ENCODE results near the gene APCDD1.

APCDD1 gene

DNA sequence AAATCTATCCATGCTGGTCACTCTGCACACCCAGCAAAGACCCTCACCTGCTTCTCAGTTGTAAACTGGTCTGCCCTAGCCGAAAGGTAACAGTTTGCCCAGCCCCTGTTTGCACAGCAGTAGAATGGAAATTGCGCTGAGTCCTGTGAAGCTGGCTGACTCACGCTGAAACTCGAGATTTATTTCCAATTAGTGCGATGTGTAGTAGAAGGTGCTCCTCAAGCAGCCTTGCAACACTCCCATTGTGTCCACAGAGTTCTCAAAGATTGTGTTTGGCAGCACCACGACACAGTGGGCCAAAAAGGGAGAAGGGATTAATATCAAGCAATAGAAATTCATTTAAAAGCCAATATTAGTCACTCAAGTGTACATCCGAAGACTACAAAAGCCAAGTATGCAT lies 21.7 kb upstream of the APCDD1 start:
- no peak for DNase-seq (ENCODE audit: low spot score)

DNA sequence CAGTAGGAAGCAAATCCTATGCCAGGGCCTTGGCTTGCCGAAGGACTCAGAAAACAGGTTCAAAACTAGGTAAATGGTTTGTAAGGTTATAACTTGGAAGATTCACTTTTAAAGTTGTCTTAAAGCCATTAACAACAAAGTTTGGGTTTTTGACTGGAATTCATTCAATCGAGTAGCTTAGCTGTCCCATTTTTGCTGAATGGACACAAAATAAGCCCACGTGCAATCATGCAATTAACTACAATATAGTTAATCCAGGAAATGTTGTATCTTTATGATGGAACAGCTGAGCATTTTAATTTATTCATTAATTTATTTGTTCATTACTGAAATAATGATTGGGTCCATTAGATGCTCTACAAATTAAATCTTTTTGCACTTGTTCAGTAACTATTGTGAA lies 18.3 kb upstream of the APCDD1 start:
- no peak for DNase-seq (ENCODE audit: low spot score)

DNA sequence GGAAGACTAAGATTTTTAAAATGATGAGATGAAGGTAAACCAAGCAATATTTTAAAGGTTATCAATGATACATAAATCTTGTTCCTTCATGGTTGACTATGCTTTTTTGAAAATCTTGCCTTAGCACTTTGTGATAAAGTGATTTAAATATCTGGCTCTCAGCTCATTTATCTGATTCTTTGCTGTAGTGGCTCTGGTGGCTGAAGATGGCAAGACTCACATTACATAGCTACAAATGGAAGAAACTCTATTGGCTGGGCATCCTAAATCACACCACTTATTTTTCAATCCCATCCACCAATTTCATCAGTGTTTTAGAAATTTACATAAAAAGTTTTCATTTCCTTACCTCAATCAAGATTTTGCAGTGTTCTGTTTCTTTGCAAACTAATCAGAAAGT lies 16.6 kb upstream of the APCDD1 start:
- no peak for DNase-seq (ENCODE audit: low spot score)

DNA sequence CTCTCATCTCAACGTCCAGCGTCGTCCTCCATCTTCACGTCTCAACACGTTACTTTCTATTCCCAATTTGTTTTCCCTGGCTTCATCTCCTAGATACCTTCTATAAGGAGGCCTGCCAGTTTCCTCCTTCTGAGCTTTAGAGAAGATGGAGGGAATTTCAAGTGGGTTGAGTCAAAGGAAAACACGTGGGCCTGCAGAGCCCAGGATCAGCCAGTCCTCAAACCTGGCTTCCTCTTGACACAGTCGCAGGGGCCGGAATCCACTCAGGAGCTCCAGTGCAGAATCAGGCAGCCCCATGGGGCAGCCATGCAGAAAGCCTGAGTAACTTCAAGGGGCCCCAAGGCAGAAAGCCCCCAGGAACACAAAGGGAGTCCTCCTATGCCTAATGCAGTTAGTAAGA lies 14.5 kb upstream of the APCDD1 start:
- no peak for DNase-seq (ENCODE audit: low spot score)

DNA sequence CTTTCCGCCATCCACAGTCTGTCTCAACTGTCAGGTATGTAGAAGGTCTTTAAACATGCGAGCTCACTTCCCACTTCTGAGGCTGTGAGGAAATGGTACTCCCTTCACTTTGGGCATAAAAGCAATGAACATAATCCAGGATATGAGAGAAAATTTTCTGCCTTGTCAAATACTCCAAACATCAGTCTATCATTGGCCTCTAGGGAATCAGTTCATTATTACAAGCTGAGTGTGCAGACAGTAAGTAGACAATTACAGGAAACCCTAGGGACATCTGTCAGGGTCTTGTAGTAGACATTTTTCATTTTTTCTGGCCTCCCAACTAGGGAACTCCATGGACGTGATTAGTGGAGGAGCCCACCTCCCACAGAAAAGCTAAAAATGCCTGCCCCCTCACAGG lies 13.6 kb upstream of the APCDD1 start:
- DNase-seq (ENCODE audit: low spot score) = no peak

DNA sequence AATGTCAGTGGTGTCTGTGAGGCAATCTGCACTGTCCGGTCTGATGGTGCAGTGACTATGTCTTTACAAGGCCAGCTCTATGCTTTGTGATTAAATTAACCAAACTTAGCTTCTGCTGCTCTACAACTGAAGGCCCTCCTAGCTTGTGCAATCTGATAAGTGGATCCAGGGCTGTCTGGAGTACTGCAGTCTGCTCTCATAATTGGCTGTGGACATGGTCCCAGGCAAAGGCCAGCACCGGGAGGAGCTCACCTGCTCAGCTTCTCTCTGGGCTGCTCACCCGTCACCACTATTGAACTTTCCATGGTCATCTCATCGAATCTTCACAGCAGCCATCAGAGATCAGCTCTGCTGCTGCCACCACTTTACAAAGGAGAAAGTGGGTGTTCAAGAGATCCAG lies 13.0 kb upstream of the APCDD1 start:
- DNase-seq (ENCODE audit: low spot score) = no peak

DNA sequence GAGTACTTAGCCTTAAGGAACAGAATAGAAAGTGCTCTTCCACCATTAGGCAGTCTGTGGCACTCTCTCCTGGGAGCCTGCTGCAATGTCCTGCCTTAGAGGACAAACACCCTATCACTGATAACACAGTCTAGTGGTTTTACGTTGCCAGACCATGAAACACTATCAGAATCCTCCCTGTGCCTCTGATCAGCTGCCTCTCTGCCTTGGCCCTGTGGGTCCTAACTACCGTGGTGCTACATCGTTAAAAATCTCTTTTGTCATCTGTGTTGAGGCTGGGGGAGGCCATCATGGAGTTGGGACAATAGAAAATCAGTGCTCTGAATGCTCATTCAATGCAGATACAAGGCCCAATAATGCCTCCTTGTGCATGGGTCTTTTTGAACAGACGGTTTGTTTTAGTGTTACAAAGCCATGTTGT lies 11.9 kb upstream of the APCDD1 start:
- no peak for DNase-seq (ENCODE audit: low spot score)

DNA sequence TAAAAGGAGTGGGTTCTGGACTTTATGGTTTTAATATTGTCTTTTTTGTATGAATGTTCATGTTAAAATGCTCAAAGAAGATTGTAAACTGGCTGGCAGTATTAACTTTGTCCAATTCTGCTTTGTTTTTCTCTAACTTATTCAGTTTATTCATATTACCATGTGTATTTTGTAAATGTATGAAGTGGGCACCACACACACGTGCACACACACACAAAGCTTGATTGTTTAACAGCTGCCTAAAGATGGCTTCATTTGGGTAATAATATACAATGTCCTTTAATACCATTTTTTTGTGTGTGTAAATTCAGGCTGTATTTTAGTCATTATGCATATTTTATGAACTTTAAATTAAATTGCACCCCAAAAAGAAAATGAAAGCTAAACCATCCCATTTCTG lies 11.4 kb upstream of the APCDD1 start:
- no peak for DNase-seq (ENCODE audit: low spot score)

DNA sequence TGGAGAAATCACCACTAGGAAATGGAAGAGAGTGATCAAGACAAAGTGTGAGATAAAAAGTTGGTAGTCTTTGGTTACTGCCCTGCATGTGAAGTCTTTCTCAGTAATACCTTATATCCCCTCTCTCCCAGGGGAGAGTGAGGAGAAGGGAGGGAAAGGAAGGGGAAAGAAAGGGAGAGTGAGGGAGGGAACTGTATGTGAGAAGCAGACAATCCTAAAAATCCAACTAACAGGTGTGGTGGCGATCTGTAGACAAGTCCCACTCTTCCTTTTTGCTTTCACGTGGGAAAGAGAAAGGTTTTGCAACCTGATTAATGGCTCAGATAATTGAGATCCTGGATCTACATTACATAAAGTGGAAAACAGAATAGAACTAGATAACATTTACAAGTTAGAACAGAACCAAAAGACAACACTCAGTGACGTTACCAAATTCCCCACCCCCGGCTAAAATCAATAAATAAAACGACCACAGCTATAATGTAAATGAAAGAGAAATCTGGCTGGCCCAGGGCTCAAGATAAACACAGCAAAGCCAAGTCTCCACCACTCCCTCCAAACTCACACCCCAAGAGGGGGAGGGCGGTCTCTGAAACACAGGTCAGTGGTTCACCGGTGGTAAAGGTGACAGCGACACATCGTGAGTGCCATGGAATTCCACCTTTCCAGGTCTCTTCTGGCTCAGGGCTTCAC lies 10.0 kb upstream of the APCDD1 start:
- no peak for DNase-seq (ENCODE audit: low spot score)

DNA sequence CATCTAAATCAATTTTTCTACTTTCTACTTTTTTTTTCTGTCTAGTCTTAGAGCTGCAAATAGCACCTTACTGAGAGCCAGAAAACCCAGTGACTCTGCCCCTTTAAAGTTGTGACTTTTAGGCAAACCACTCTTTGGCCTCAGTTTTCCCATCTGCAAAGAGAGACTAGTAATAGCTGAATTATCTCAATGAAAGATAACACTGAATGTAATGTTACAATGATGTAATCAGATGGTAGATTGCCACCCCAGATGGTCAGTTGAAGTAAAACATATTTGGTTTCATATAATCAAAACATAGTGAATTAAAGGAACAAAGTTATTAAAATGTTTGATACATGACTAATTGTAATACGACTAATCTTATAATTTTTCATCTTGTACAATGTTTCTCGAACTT lies 5.0 kb upstream of the APCDD1 start:
- DNase-seq (ENCODE audit: low spot score) = no peak

DNA sequence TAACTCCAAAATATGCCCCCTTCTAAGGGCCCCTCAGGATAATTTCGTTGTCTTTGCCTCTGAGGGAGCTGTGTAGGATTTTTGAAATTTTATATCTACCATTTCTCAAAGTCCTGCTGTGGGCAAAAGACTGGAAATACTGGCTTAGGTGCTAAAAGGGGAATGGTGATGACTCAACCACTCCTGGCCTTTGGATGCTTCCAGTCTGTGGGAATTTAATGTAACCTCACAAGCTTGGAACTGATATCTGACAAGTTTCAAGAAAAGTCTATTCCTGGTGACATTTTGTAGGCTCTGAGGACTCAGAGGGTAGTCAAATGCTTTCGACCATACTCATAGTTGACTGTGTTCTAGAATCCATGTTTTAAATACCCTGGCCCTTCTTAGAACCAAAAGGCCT lies 3.4 kb upstream of the APCDD1 start:
- DNase-seq (ENCODE audit: low spot score) = no peak

DNA sequence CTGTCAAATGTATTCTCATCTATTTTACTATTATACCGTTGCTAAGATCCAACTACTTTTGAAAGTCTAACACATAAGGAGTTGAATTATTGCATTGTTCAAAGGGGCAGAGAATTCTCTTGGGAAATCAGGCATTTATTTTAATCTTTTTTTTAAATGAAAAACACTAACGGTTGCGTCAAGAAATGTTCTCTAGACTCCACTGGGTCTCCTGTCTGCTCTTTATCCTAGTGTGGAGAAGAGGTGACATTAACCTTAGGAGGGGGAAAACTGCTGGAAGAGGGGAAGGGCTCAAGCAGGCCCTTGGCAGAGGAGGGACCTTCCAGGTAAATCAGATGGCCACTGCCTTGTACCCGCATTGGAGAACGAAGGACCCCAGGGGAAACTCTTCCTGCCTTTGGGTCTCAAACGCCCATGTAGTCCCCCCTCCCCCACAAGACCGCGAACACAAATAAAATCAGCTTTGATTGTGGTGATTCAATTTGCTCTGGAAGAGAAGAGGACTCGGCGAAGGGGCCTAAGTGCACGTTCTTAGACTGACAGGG lies 1.1 kb upstream of the APCDD1 start:
- no peak for DNase-seq (ENCODE audit: low spot score)

DNA sequence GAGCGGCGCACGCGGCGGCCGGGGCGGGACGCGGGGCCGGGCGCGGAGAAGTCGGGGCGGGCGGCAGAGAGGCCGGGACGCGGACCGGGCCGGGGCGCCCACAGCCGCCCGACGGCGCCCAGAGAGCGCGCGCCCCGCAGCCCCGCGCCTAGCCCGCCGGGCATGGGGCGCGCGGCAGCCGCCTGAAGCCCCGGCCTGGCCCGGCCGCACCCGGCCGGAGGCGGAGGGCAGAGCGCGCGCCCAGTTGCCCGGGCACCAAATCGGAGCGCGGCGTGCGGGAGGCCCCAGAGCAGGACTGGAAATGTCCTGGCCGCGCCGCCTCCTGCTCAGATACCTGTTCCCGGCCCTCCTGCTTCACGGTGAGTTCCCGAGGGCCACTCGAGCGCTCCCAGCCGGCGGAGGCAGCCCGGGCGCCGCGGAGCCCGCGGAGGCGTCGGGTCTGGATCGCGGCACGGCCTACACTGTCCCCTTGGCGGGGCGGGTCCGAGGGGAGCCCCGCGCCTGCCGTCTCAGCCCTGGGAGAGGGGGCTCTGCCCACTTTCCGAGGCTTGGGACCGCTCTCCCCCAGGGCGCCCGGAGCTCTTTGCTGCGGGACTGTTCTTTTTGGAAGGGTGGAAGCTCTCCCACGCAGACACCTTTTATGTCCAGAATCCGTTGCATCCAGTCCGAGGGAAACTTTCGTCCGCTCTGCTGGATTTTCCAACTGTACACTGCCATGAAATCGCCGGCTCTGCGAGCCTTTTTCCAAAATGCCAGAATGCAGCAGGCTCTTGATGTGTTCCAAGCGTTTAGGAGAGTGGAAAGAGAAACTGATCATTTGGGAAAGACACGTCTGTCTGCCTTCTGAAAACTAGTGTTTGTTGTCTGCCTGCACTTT lies 484 bp downstream of the APCDD1 start:
- DNase-seq (ENCODE audit: low spot score) = no peak

DNA sequence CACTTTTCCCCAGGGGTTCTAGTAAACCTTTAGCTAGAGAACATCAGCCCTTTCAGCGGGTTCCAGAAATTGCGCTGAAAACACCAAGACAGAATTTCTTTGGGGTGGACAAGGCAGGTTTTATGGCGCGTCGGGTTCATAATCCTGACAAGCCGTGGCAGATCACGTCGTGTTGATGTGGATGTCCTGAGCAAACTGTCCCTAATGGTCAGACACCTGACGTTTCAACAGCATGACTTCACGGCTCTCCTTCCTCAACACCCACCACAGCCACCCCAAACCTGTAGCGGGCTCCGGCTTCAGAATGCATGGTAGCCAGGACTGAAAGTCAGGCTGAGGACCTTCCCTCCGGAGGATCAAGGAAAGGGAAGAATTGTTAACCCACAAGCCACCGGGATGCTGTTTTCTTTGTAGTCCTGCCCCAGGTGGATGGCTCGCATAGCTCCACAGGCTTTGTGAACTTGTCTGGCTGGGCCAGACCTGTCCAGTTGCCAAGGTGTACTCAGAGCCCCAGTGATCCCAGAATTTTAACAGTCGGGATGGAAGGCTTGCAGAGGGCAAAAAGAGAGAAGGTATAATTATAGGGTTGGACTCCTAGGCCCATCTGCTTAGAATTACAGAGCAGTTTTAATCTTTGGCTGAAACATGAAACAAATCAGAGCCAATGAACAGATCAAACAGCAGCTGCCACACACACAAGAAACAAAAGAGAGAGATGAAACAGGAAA lies 1.5 kb downstream of the APCDD1 start:
- DNase-seq (ENCODE audit: low spot score) = no peak

DNA sequence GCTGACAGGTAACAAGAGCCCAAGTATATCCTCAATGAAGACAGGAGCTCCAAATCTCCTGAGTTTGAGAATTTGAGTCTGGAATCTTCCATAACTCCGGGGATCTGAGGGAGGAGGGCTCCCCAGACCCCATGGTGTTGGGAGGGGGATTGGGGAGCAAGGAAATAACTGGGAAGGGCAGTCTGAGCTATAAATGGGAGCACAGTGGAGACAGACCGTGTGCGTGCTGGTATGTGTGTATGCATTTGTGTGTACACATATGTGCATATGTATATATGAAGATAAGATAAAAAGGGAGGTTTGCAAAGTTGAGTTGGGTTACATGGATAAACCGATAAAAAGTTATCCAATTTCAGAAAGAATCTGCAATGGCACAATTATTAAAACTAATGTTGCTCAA lies 2.3 kb downstream of the APCDD1 start:
- no peak for DNase-seq (ENCODE audit: low spot score)

DNA sequence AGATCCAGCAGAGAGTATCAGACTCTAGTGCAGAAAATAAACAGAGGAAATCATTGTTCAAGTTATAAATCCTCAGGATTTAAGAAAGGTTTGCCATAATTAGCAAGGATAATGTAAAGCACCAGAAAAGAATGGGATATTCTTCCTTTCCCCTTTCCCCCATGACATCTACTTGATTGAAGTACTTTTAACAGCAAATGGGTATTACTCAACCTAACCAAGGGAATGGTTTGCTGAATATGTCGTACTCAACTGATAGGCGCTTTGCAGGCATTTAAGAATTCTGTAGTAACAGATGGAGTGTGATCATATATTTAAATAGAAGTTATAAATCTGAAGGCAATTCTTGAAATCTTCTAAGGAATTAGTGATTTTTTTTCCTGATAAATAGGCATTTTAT lies 2.7 kb downstream of the APCDD1 start:
- no peak for DNase-seq (ENCODE audit: low spot score)

DNA sequence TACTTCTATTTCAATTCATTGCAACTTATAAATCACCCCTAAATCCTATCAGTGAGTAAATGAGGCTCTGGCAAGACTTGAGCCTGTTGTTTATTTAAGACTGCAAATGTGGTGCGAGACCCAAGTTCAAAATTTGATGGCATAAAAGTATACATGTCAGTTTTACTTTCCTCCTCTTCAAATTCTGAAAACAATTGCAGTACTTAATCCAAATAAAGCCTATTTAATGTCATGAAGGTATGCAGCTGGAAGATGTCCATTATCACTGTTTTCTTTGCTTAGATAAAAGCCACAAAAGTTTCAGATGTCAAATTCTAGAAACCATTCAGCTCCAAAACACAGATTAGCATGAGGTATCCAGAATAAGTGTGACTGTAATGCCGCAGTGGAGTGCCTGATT lies 3.3 kb downstream of the APCDD1 start:
- no peak for DNase-seq (ENCODE audit: low spot score)

DNA sequence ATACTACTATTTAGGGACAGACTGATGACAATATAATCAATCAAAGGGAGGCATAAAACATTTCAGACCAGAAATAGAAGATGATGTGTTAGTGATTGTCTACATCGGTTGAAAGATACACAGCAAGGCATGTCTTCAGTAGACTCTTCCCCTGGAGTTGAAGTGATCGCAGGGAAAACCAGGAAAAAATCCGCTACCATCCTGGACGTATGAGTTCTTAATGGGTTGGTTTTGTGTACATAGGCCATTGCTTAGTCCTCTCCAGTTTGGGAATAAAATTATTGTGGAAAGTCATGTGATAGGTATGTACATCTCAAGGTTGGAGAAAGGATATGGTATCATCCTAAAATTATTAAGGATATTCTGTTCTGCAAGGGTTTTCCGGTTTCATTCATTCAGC lies 4.3 kb downstream of the APCDD1 start:
- DNase-seq (ENCODE audit: low spot score) = no peak

DNA sequence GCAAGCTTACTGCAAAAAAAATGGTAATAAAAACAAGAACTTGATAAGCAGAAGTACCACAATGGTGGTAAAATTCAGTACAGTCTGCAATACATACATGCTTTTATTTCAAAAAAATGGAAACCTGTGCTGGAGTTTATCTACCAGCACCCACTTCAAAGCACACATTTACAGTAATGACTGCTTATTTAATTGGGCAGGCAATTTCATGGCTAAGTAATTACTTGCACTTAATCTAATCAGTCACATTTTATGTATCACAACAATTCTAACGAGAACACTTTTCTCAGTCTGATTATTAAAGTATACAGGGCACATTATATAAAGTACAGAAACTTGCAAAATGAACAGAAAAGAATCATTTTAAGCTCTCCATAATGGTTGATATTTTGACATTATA lies 5.2 kb downstream of the APCDD1 start:
- DNase-seq (ENCODE audit: low spot score) = no peak

DNA sequence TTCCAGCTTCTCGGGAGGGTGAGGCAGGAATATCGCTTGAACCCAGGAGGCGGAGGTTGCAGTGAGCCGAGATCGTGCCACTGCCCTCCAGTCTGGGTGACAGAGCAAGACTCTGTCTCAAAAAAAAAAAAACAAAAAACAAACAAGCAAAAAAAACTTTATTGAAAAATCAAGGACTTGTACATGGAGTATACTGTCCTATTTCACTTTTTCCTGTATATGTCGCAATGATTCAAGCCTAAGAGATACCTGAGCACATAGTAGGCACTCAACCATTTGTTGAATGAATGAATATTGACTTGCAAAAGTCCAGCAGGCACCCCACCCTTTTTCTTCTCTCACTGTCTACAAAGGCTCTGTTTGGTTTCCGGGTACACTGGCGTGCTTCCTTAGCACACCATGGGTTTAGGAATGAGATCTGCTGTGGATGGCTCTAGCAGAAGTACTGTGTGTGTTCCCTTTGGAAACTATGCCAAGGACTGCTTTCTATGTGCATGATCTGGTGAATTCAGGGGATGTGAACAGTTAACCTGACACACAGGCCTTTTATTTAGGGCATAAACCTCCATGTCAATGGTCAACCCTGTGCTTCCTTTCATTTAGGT lies 6.1 kb downstream of the APCDD1 start:
- no peak for DNase-seq (ENCODE audit: low spot score)

DNA sequence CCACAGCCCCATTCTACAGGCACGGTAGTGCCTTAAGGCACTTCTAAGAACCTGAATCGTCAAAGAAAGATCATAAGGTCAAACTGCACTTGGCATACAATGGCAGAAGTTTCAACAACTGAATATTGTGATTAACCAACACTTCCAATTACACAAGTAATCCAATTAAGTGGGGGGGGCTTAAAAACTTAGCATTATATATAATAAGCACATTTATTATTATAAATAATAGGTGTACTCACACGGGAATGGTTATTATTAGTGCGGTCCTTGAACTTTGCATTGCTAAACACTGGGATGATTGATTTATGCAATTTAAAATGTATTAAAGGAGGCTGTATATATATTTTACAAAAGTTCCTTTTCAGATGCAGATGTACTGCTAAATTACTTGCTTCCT lies 7.6 kb downstream of the APCDD1 start:
- no peak for DNase-seq (ENCODE audit: low spot score)

DNA sequence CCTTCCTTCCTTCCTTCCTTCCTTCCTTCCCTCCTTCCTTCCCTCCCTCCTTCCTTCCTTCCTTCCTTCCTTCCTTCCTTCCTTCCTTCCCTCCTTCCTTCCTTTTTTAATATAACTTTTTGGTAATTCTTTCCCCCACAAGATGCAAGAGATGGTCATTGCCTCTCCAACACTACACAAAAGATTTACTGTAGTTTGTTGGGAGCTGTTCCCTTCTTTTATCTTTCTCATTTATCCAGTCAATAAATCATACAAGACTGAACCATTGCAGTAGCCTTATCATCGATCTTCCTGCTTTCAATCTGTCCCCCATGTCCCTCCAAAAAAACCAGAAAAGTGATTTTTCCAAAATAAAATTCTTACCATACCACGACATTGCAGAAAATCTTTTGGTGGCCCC lies 8.2 kb downstream of the APCDD1 start:
- no peak for DNase-seq (ENCODE audit: low spot score)

Data from left forelimb (tissue), 1 donor.